ENCODE data around the gene BMP10. TPM values are rescaled to one million over a fixed set of nuclear protein-coding genes. Genes with fewer than 3 reads are reported as not detected.

The BMP10 gene
- total RNA-seq, 2 donors from 2014 or later = not detected

DNA sequence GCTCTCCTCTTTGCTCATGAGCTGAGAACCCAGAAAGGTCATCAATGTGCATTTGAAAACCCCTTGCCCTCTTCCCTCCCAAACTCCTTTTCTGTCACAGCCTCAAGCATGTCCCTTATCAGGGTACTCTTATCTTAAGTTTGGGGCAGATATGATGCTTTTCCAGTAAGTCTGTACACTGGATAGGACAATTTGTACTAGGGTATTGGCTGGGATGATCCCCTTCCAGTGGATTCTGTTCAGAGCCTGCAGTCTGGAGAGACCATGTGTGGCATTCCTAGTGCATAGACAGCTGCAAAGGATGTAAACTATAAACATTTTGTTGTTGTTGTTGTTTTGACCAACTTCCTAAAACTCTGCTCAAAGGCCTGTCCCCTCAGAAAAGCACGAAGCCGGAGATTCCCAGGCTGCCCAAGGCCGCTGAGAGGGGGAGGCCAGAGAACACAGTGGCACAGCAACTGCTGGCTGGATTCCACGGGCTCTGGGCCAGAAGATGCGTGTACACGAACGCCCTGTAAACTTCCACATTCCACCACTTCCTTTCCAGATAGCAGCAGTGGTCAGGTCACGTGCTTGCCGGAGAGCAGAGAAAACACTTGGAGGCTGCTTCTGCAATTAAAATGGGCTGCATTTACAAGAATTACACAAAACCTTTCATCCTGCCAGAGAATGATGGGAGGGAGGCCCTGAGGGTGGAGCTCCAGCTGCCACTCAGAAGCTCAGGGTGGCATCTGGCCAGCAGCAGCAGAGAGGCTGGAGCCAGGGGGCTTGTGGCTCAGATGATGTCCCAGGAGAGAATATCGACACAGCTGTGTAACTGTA is 42.1 kb downstream of the BMP10 start:
- H3K4me3 ChIP-seq (ENCODE audit: low read length) = no peak overlapping the region
- peak; percentile 58 for DNase-seq
- no peaks in the 10 kb centered on the region for H3K36me3 ChIP-seq (ENCODE audit: control insufficient read depth, insufficient read depth, low read length)
- no peak overlapping the region for H3K9ac ChIP-seq (ENCODE audit: extremely low read depth, low read length, poor library complexity, severe bottlenecking)
- H3K9me3 ChIP-seq (ENCODE audit: control insufficient read depth, low read length) = no peaks in the 10 kb centered on the region
- TF ChIP-seq, protein P1, sequence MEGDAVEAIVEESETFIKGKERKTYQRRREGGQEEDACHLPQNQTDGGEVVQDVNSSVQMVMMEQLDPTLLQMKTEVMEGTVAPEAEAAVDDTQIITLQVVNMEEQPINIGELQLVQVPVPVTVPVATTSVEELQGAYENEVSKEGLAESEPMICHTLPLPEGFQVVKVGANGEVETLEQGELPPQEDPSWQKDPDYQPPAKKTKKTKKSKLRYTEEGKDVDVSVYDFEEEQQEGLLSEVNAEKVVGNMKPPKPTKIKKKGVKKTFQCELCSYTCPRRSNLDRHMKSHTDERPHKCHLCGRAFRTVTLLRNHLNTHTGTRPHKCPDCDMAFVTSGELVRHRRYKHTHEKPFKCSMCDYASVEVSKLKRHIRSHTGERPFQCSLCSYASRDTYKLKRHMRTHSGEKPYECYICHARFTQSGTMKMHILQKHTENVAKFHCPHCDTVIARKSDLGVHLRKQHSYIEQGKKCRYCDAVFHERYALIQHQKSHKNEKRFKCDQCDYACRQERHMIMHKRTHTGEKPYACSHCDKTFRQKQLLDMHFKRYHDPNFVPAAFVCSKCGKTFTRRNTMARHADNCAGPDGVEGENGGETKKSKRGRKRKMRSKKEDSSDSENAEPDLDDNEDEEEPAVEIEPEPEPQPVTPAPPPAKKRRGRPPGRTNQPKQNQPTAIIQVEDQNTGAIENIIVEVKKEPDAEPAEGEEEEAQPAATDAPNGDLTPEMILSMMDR (conservative IDR thresholded peaks at IDR 0.05) = no peak
- H3K27ac Mint-ChIP-seq = no peak overlapping the region
- 88 to 100% methylated on average over 5 to 10 of the region's 10 CpGs for WGBS, 2 experiments (ENCODE audit: insufficient coverage in 1 of 2, insufficient read length in 1 of 2)
- peaks cover 4% of the 10 kb centered on the region for H3K4me1 Mint-ChIP-seq
- no peaks in the 10 kb centered on the region for H3K36me3 Mint-ChIP-seq (ENCODE audit: low read depth)
- H3K27ac ChIP-seq (ENCODE audit: low read depth, low read length) = no peak overlapping the region
- no peaks in the 10 kb centered on the region for H3K27me3 Mint-ChIP-seq (ENCODE audit: insufficient read depth)
- H3K4me1 ChIP-seq (ENCODE audit: control insufficient read depth, insufficient read depth, low read length) = no peaks in the 10 kb centered on the region
- H3K4me3 Mint-ChIP-seq = no peak overlapping the region
- no peaks in the 10 kb centered on the region for H3K9me3 Mint-ChIP-seq
- no peaks in the 10 kb centered on the region for H3K27me3 ChIP-seq (ENCODE audit: control insufficient read depth, insufficient read depth, low read length, poor library complexity, severe bottlenecking)

DNA sequence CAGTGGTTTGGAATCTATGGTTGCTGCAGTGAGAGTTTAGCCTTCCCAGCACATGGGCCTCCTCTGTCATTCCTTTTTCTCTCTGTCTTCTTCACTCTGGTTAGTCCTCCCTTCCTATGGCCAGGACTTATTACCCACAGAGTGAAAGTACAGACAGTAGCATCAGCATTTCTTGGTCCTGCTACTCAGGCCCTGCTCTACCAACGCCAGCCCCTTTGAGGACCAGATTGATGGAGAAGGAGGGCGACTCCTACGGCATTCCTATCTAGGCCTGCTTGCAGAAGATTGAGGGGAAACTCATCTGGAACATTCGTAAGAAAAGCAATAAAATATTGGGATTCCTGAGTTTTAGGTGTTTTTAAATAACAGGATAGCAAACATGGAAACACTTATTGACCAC is 43.5 kb downstream of the BMP10 start:
- H3K9me3 Mint-ChIP-seq = no peaks in the 10 kb centered on the region
- TF ChIP-seq, protein P1 (conservative IDR thresholded peaks at IDR 0.05) = no peak
- no peaks in the 10 kb centered on the region for H3K27me3 Mint-ChIP-seq (ENCODE audit: insufficient read depth)
- peaks cover 4% of the 10 kb centered on the region for H3K4me1 Mint-ChIP-seq
- Histone ChIP-seq H3K4me3 (ENCODE audit: low read length) (no peak overlapping the region), H3K9ac (ENCODE audit: extremely low read depth, low read length, poor library complexity, severe bottlenecking) (no peak overlapping the region), H3K36me3 (ENCODE audit: control insufficient read depth, insufficient read depth, low read length) (no peaks in the 10 kb centered on the region), H3K4me1 (ENCODE audit: control insufficient read depth, insufficient read depth, low read length) (no peaks in the 10 kb centered on the region), H3K9me3 (ENCODE audit: control insufficient read depth, low read length) (no peaks in the 10 kb centered on the region), H3K27ac (ENCODE audit: low read depth, low read length) (no peak overlapping the region), H3K27me3 (ENCODE audit: control insufficient read depth, insufficient read depth, low read length, poor library complexity, severe bottlenecking) (no peaks in the 10 kb centered on the region)
- WGBS, 2 experiments (ENCODE audit: insufficient coverage in 1 of 2, insufficient read length in 1 of 2) = 90 to 91% methylated on average over 4 of the region's 4 CpGs
- no peak overlapping the region for H3K4me3 Mint-ChIP-seq
- no peak for DNase-seq
- H3K36me3 Mint-ChIP-seq (ENCODE audit: low read depth) = no peaks in the 10 kb centered on the region
- H3K27ac Mint-ChIP-seq = no peak overlapping the region

DNA sequence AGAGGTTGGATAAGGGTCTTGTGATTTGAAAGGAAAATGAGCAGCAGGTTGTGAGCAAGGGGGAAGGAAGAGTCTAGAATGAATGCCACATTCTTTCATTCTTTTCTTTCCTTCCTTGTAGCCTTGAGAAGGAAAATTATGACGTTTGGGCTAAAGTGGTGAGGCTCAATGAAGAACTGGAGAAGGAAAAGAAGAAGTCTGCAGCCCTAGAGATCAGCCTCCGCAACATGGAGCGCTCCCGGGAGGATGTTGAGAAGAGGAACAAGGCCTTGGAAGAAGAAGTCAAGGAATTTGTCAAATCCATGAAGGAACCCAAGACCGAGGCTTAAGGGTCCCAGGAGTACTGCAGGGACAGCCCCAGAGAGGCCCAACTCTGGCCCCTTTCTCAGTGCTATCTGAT is 45.3 kb downstream of the BMP10 start:
- Histone ChIP-seq H3K36me3 (ENCODE audit: control insufficient read depth, insufficient read depth, low read length) (no peaks in the 10 kb centered on the region), H3K9ac (ENCODE audit: extremely low read depth, low read length, poor library complexity, severe bottlenecking) (no peak overlapping the region), H3K4me1 (ENCODE audit: control insufficient read depth, insufficient read depth, low read length) (no peaks in the 10 kb centered on the region), H3K27me3 (ENCODE audit: control insufficient read depth, insufficient read depth, low read length, poor library complexity, severe bottlenecking) (no peaks in the 10 kb centered on the region), H3K9me3 (ENCODE audit: control insufficient read depth, low read length) (no peaks in the 10 kb centered on the region), H3K27ac (ENCODE audit: low read depth, low read length) (no peak overlapping the region), H3K4me3 (ENCODE audit: low read length) (no peak overlapping the region)
- WGBS, 2 experiments (ENCODE audit: insufficient coverage in 1 of 2, insufficient read length in 1 of 2) = 90 to 95% methylated on average over 4 to 5 of the region's 5 CpGs
- Mint-ChIP-seq H3K27ac (no peak overlapping the region), H3K27me3 (ENCODE audit: insufficient read depth) (no peaks in the 10 kb centered on the region), H3K9me3 (no peaks in the 10 kb centered on the region), H3K4me3 (no peak overlapping the region), H3K36me3 (ENCODE audit: low read depth) (no peaks in the 10 kb centered on the region), H3K4me1 (peaks cover 4% of the 10 kb centered on the region)
- DNase-seq = no peak
- TF ChIP-seq, protein P1 (conservative IDR thresholded peaks at IDR 0.05) = no peak

Measured in endodermal cell (in vitro differentiated cells).